ENCODE measurements around the gene TMCC3.
"Not testable (repeated sequence)": the region's sequence is repeated elsewhere in the genome, so short reads cannot be mapped to it uniquely, and the experiment has no call there.

The TMCC3 gene

DNA sequence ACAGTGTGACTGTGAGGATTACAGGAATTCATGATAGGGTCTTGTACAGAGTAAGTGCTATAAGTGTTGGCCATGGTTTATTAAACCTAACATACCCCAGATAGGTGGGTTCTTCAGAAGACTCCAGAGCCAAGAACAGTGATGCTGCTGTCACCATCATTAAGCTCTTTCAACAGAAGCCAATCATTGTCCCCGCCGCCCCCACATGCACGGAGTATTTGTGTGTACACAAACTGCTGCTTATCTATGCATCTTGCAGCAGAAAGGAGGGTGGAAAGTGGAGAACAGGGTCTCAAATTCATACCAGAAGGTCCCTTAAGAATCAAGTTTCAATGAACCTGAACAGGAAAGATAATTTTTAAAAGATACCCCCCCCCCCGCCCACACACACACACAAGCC lies 51.2 kb downstream of the TMCC3 start:
- DNase-seq (ENCODE audit: low read depth): no peak

DNA sequence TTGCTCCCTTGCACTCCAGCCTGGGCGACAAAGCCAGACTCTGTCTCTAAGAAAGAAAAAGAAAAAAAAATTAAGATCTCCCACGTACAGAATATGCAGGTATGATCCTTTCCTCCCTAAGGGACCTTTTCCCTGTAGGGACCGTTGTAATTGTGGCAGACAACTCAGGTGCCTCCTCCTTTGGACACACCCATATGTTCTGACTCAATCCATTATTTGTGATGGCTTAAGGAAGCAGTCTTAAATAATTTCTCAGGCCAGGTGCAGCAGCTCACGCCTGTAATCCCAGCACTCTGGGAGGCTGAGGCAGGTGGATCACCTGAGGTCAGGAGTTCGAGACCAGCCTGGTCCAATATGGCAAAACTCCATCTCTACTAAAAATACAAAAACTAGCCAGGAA lies 53.1 kb downstream of the TMCC3 start:
- no peak for DNase-seq (ENCODE audit: low read depth)

DNA sequence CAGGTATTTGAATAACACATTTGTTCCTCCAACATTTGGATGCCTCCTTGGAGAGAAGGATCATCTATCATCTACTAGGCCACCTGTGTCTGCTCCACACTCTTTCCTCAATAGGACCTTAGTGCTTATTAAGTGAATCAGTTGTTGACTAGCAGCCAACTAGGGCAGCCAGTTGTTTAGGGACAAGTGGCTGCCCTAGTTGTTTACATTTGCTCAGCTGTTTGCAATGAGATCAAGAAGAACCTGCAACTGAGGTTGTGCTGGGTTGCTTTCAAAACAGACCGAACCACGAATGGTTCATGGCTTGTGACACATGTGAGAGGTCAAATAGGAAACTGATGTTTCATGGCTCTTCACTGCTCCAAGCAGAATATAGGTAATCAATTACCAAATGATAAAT lies 53.8 kb downstream of the TMCC3 start:
- no peak for DNase-seq (ENCODE audit: low read depth)

DNA sequence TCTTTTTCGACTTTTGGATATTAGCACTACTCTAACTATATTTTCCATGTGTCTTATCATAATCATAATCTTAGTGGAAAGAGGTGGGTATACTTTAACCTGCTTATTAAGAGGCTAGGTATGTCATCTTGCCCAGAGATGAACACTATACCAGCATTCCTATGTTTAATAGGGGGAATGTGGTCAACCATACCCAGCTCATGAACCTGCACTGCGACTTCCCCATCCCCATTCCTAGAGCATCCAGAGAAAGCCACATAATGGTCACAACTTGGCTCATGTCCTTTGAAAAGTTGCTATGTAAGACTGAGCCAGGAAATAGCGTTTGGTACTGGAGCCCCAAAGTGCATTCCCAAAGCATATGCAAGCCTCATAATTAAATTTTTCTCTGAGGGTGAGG lies 55.2 kb downstream of the TMCC3 start:
- no peak for DNase-seq (ENCODE audit: low read depth)

DNA sequence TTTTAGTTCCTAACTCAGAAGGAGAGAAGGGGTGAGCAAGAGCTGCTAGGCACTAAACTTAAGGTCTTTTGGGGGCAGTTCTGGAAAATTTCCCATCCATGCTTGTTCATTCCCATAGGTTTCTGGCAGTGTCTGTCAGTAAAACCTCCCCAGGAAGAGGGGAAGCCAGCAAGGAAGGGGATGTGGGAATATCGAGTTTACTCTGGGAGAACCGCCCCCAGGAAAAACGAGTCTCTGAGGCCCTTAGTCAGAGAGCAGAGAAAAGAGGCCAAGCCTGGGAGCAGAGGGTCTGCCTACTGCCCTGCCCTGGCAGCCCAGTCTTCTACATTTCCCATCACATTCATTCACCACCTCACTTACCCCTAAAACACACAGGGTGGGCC lies 55.9 kb downstream of the TMCC3 start:
- DNase-seq (ENCODE audit: low read depth): no peak

DNA sequence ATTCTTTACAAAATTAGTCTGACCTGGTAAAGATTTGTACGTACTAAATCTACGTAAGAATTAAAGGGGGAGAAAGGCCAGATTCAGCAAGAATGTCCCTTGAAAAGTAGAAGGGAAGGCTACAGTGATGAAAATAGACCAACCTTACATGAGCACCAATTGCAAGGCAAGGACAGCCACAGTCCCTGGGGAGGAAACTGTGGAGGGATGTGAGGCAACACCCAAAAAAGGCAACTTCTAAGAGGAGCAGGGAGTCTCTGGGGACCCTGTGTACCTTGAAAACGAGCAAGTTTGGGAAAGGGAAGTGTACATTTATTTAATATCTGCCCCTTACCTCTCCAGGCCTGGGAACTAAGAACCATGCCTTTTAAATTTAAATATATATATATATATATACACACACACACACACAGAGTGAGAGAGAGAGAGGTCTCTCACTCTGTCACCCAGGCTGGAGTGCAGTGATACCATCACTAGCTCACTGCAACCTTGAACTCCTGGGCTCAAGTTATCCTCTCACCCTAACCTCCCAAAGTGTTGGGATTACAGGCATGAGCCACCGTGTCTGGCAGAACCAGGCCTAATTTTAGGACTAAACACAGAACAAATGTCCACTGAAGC lies 56.4 kb downstream of the TMCC3 start:
- no peak for DNase-seq (ENCODE audit: low read depth)

DNA sequence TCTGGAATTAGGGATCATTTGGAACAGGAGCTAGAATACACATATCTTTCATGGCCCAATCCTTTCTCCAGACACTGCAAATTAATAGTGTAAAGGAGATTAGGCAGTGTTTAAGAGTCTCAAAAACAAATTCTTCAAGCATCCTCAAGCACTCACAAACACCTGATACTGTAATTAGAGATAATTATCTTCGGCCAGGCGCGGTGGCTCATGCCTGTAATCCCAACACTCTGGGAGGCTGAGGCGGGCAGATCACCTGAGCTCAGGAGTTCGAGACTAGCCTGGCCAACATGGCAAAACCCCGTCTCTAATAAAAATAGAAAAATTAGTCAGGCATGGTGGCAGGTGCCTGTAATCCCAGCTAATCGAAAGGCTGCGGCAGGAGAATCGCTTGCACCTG lies 57.6 kb downstream of the TMCC3 start:
- DNase-seq (ENCODE audit: low read depth): not testable (repeated sequence)

DNA sequence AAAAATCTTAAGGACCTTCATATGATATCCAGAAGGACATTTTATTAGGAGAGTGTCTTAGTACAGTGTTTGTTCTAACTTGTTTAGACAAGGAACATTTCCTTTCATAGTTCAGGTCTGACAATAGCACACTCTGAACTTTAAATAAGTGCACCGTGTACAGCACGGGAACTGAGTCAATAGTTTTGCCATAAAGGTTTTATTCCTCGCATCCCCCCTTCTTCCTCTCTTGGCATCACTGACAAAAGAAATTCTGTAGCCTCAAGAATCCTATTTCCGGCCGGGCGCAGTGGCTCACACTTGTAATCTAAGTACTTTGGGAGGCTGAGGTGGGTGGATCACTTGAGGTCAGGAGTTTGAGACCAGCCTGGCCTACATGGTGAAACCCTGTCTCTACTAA lies 58.3 kb downstream of the TMCC3 start:
- no peak for DNase-seq (ENCODE audit: low read depth)

DNA sequence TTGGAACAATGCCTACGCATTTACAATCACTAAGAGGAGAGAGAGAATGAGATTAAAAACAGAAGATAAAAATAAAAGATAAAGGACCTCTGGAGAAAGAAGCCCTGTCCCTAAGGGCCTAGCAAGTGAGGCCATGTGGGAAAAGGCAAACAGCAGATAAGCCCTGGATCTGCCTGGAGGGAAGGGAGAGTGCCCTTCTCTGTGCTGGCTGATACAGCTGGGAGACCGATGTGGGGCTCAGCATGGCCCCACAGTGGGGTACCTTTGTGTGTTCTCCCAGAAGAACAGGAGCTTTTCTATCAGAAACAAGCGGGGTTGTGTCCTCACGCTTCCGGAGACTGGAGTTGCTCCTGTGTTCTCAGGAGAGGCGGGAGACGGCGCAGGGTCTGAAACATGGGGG lies 59.9 kb downstream of the TMCC3 start:
- DNase-seq (ENCODE audit: low read depth): no peak

DNA sequence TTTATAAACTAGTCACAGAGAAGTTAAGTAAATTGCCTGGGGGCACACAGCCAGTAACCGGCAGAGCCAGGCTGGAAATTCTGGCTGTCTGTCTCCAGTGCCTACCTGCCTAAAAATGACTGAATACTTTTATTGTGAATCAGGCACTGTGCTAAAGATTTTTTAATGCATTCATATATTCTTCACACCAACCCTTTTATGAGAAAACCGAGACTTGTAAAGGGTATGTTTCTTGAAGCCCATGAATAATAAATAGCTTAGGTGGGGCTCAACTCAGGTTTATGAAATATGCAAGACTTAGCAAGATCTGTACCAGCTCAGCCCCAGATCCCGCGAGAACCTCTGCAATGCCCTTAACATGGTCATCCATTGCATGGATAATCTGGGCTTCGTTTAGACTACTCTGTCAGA lies 60.8 kb downstream of the TMCC3 start:
- no peak for DNase-seq (ENCODE audit: low read depth)

DNA sequence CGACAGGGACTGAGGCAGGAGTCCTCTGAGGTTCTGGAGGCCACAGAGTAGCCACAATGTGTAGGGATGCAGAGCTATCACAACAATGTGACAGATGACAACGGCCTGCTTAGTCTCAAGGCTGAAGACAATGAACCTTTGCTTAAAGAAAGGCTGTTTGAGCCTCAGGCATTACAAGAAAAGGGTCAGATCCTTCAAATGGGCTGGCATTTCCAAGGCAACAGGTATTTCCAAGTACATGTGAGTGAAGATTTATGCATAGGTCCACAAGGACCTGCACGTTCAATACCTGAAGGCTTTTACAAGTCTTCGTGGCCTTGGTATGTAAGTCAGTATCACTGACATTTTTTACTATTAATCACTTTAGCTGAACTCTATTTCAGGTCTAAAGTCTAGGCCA lies 62.0 kb downstream of the TMCC3 start:
- DNase-seq (ENCODE audit: low read depth): no peak

DNA sequence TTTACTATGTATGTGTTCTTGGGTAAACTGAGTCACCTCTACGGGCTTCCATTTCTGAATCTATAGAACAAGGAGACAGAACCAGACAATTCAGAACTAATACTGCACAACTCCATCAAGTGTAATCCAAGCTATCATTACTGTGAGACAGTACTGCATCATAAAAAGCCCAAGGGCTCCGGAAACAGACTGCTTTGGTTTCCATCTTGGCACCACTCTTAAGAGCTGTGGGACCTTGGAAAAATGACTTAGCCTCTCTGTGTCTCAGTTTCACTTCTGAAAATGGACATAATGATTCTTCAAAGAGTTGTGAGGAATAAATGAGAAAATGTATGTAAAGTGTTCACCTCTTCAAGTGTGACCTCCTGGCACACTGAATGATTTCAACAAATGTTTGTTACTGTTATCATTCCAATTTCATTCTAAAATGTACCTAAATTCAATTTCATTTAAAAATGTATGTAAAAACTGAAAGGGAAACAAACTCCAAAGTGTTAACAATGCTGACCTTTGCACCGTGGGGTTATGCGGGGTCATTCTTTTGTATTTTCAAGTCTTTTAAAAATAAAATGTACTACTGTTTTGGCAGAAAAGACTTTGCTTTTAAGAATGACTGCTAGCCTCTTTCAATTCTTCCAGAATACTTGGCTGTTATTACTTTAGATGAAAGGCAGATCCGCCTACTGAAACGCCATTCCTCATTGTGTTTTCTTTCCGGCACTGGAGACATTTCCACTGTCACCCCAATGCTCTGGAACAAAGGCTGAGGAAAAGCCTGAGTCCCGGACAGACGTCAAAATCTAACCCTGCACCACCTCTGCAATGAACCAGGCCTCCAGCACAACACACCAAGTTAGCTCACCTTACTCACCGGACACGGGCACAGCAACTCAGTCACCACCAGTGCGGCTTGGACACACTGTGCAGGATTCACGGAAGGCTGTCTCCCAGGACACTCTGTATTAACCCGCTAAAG lies 62.8 kb downstream of the TMCC3 start:
- DNase-seq (ENCODE audit: low read depth): no peak

DNA sequence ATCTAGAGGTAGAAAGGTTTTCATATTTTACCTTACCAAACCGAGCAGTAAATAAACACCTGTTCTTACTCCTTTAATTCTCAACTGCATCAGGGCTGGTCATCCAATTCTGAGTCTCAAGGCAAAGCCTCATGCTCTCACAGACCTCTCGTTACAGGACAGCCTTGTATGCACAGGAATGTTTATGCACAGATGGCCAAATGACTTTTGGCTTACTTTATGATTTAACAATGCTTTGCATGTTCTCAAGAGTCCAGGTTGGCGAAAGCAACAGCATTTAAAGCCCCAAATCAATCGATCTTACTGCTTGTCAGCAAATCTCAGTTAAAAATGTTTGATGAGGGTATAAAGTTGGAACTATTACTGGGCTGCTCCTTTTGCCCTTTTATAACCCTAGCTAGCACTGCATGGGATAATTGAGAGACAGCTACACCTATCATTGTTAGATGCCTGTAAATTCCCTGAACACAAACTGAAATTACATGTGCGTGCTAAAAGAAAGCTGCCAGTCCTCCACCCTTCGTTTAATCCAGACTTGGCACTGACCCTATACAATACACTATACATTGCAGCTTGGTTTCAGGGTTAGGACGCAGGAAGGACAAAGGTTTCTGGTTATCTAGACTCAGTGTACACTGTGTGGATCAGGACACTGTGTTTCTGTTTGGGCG lies 63.6 kb downstream of the TMCC3 start:
- no peak for DNase-seq (ENCODE audit: low read depth)

DNA sequence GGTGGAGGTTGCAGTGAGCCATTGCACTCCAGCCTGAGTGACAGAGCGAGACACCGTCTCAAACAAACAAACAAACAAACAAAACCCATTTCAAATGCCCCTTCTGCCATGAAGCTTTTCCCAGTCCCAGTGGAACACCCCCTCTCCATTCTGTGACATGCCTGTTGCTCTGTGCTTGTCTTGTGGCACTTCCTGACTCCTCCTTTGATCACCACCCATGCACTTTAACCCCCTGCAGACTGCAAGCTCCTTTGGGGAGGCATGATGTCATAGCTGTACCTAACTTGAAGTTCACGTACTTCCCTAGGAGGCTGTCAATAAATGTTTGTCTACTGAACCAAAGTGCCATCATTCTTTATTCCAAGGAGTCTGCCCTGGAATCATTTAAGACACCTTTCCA lies 64.7 kb downstream of the TMCC3 start:
- DNase-seq (ENCODE audit: low read depth): no peak

DNA sequence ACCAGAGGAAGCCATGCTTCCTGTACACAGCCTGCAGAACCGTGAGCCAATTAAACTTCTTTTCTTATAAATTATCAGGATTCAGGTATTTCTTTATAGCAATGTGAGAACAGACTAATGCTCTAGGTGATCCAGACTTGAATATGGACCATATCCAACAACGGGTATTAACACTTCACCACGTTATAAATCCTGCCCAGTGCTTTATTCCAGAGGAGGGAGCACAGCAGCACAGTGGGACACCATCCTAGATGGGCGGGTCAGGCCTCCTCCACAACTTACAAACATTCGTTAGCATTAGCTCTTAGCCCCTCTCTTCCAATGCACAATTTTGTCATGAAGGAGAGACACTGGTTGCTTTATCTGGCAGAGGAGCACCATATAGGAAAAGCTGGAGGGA lies 66.0 kb downstream of the TMCC3 start:
- DNase-seq (ENCODE audit: low read depth): no peak

DNA sequence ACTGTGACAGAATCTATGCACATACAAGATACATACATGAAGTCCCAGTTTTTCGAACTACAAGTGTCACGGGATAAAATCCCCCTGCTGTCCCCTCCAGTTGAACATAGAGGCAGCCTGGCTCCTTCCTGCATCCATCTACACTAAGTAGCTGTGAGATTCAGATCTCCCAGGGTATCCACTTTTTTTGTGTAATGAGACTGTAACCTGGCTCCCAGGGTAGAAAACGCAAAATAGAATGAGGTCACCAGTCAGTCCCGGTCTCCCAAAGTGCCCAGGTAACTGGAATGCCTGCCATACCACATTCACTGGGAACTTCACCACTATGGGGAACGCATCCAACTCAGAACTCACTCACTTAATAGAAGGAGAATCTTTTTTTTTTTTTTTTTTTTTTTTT lies 67.8 kb downstream of the TMCC3 start:
- no peak for DNase-seq (ENCODE audit: low read depth)

DNA sequence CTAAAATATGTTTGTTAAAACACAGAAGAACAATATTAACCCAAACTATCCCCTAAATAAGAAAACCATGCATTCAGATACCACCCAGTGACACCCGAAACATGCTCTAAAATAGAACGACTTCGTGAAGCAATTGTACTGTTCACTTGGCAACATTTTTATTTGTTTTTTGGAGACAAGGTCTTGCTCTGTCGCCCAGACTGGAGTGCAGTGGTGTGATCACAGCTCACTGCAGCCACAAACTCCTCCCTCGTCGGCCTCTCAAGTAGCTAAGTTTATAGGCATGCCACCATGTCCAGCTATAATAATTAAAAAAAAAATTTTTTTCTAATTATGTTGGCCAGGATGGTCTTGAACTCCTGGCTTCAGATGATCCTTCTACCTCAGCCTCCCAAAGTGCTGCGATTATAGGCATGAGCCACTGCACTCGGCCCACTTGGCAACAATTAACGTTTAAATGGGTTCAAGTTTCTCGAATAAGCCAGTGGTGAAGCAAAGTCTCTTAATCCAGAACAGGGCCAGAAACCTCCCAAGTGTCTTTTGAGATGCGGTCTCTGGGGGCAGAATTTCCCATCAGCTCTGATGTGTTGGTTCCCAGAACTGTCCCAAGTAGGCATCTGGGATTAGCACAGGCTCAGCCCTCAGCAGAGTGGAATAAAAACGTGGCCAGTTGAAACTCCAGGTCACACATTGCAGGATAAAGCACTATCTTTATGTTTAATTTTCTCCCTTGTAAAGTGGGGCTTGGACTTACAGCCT lies 74.5 kb downstream of the TMCC3 start:
- DNase-seq (ENCODE audit: low read depth): no peak

DNA sequence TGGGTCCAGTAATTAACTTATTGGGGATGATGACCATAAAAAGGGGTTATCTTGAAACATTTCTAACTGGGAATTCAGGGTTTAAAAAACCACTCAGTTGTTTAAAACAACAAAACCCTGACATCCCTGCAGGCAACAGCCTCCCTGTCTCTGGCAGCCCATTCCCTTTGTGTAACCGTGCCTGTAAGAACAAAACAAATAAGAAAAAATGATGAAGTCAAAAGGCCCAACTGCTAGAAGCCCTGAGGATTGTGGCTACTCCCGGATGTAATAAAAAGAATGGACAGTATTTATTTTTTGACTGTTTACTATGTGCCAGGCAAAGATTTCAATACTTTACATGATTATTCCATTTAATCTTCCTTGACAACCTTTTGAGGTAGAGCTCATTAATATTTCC lies 75.3 kb downstream of the TMCC3 start:
- no peak for DNase-seq (ENCODE audit: low read depth)

DNA sequence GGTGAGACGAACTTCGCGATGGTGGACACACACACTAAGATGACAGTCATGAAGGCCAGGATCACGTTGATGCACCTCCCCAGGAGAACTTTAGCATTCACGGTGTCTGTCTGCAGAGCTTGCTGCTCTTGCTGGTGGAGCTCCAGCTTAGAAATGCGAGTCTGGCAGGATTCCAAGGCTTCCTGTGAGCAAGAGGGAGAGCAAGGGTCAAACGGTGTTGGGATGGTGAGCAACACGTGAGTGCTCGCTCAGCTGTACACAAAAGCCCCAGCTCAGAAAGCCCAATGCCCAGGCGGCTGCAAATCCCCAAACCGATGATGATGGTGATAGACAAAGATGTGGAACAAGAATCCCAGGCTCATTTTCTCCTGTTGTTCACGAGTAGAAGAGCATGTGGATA lies 78.8 kb downstream of the TMCC3 start:
- DNase-seq (ENCODE audit: low read depth): no peak

DNA sequence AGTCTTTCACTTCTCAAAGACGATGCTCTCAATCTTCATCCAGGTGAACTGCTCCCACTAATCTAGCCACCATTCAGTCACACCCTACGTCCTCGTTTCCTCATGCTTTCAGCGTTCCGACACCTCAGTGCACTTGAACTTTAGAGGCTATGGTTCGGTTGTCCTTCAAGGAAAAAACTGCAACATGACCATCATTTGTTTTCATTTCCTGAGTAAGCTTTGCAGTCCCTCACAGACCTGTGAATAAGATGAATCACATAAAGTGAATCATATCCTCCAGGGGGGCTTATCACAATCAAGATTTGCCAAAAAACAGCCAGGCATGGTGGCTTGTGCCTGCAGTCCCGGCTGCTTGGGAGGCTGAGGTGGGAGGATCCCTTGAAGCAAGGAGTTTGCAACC lies 80.2 kb downstream of the TMCC3 start:
- DNase-seq (ENCODE audit: low read depth): no peak

DNA sequence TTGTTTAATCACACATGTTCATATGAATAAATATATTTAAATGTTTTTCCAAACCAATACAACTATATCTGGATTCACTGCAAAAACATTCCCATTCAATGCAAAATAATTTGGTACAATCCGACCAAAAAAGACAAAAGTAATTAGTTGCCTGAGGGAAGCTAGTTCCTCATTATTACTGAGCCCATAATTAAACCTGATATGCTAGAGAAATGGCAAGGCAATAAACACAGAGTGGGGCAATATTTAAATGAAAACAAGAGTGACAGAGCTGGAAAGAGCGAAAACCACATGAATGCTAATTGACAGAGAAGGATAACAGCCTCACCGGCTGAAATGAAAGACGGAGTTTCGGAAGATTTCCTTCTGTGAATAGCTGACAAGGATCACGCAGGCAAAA lies 82.6 kb downstream of the TMCC3 start:
- DNase-seq (ENCODE audit: low read depth): no peak

DNA sequence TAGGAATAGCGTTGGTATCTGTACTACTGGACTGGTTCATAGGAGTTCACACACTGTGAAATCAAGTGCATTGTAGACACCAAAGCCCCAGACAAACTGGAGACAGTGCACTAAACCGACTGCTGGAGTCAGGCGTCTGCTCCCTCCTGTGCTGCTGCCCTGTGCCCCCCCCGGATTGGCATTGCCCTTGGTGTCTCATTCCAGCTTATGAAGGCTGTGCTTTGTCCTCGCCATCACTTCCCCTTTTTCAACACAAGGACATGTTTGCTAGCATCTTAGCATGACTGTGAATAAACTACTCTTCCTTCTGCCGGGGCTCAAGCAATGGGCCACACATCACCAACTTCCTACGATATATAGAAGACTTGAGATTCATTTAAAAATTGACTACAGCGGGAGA lies 84.0 kb downstream of the TMCC3 start:
- DNase-seq (ENCODE audit: low read depth): no peak
